ENCODE measurements around the gene SLAIN1.
A peak's percentile ranks its signal among the peaks of the same experiment; 100 is the strongest.

SLAIN1 gene

GRCh38 chr13:77752512-77753069, 55.1 kb downstream of the SLAIN1 start:
- DNase-seq, result no peak

- DNase-seq, result no peak
These were observed 63.4 kb downstream of the SLAIN1 start for GRCh38 chr13:77760893-77761292.

- no peak for DNase-seq
These were observed 69.9 kb downstream of the SLAIN1 start for GRCh38 chr13:77767413-77767812.

DNA sequence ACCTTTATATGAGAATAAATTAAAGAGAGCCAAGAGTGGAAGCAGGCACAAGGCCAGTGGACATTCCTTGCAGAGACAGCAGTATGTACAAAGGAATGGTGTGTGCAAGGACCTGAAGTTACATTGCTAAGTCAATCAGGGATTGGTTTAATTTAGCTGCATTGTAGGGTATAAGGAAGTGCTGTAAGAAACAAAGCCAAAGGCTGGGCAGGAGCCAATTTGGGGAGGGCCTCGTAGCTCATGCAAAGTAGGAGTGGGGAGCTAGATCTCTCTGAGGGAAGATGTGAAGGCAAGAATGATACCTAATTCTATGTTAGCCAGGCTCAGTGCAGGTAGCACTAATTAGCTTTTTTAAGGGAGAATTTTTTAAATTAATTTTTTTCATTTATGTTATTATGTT, 76.7 kb downstream of the SLAIN1 start:
- DNase-seq, result no peak

GRCh38 chr13:77776704-77777103, 79.2 kb downstream of the SLAIN1 start:
- DNase-seq, result no peak

DNA sequence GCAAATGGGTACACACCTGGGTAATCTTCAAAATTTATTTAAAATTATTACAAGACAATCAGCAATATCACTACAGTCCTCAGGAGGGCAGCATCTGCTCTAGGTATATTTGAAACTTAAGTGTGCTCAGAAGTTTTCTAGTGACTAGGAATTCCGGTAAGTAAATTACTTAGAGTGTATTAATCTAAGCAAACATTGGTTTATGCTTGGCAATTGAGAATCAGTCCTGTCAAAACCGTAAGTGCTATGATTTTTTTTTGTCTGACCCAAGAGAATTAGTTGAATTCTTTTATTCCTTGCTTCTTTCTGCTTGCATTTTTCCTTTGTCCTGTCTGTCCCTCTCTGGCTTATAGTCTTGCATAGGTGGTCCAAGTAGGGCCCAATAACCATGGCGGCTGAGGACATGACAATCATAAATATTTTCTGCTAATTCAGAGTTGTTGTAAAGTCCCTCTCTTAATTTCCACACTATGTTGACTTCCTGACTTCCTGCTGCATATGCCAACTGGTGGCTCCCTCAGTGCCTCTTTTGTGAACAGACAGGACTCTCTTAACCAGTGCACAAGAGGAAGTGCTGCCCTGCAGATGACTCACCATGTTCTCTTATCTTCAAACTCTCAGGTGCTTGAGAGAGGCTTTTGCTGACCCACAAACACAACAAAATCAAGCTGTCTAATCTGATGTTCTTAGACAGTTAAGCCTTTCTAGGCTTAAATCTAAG, 82.2 kb downstream of the SLAIN1 start:
- peak; percentile 23 for DNase-seq

DNA sequence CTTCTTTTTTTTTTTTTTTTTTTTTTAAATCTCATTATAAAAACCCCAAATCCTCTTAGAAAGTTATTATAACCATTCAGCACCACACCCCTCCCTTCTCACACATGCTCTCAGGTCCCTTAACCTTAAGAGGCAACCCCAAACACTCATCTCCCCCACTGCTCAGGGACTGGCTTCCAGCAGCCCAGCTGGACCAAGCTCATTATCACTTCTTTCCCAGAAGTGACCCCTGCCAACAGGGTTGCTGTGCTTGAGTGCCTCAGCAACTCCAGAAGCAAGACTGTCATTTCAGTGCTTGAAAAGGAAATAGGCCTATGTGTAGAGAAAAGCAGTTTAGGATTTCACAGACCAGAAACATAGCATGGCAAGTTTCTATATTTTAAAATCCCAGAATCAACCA, 84.3 kb downstream of the SLAIN1 start:
- DNase-seq, result no peak

DNA sequence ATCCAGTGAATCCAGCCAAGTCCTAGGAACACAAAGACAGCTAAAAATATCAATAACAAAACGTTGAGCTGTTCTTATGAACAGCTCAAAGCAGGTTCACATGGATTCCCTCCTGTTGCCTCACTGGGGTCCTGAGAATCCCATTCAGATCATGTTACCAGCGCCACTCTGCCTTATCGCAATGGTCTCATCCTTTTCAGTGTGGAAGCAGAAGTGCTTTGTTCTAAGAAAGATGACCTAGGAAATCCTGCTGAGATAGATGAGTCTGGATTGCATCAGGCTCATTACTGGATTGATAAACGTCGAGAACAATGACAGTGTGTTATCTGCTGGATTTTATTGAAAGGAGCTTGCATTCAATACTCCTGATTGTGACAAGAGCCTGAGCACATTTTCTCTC, 87.0 kb downstream of the SLAIN1 start:
- DNase-seq, result no peak

DNA sequence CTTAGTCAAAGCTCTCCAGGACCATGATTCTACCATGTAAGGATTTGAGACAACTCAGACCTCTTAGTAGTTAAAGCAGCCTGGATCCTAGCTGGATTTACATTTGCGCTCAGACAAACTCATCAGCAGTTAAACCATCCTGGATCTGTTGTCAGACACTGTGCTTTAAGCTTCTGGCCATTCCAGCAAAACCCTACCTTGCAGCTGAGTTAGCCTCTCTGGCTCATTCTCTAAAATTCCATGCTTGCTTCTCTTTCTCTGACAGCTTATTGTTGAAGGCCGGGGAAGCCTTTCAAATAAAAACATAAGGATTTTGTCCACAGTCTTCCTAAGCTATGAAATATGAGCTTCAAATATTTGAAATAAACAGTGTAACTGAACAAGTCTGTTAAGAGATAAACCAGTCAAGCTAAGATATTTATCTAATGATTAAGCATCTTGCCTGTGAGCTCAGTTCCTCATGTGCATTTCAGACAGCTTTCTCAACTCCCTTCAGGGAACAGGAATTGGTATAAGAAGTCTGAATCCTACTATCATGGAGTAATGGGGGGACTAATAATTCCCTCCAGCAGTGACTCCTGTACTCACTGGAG, 89.3 kb downstream of the SLAIN1 start:
- DNase-seq, result no peak

DNA sequence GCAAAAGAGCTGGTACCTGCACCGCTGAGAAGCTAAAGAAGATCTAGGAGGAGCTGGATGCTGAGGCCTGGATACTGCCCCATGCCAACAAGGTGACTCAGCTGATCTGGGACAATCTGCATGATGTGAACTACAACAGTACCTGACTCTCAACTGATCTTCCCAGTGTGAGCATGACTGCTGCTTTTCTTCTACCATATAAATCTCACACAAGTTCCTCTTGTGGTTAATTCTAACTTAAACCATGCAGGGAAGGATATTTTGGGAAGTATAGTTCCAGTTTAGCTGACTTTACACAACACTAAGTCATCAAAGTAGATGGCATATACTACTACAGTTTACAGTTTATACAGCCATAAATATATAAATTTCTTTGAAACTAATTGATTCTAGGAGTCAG, 91.9 kb downstream of the SLAIN1 start:
- DNase-seq, result no peak

- no peak for DNase-seq
These were observed 102.7 kb downstream of the SLAIN1 start for GRCh38 chr13:77800219-77800618.

GRCh38 chr13:77806518-77806917, 109.0 kb downstream of the SLAIN1 start:
- DNase-seq, result no peak

GRCh38 chr13:77807431-77808135, 110.1 kb downstream of the SLAIN1 start:
- no peak for DNase-seq

GRCh38 chr13:77810430-77810829, 112.9 kb downstream of the SLAIN1 start:
- no peak for DNase-seq

DNA sequence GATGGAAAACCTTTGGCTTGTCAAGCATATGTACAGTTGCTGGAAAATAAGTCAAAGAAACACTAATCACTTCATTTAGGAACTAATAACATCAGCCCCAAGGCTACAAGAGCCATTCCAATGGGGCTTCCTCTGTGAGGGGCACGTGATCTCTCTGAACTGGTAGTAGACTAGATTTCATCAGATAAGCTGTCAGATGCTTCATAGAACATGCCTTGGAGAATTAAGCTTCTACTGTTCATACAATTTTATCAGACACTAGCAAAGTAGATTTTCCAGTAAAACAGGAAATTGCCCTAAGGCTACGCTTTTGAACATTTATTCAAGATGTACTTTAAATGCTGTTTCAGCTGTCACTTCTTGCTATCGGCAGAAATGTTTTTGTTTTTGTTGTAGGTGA, 113.4 kb downstream of the SLAIN1 start:
- no peak for DNase-seq

- DNase-seq, result no peak
These were observed 113.9 kb downstream of the SLAIN1 start for GRCh38 chr13:77811381-77811780.

- DNase-seq, result no peak
These were observed 114.5 kb downstream of the SLAIN1 start for GRCh38 chr13:77811981-77812380.

Measured in activated CD4-positive, alpha-beta T cell treated with anti-CD3 and anti-CD28 coated beads for 48 hours (primary cell).